ENCODE data around the gene CLEC4E. TPM values are rescaled to one million over a fixed set of nuclear protein-coding genes. Genes with fewer than 3 reads are reported as not detected.
"Not testable (repeated sequence)": the region's sequence is repeated elsewhere in the genome, so short reads cannot be mapped to it uniquely, and the experiment has no call there.

CLEC4E gene
- total RNA-seq, 1 donor, result not detected

DNA sequence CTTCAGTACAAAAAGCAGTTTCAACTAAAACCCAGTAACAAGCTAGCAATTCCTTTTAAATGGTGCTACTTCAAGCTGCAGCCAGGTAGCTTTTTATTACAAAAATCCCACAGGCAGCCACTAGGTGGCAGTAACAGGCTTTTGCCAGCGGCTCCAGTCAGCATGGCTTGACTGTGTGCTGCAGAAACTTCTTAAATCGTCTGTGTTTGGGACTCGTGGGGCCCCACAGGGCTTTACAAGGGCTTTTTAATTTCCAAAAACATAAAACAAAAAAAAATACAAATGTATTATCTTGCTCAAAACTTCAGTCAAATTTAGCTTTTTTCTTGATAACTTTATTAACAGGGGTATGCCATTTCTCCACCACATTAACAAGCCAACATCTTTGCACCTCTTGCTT is 3.6 kb upstream of the CLEC4E start:
- peak; percentile 83 for DNase-seq (ENCODE audit: low read depth)
- no peak overlapping the region for H3K4me3 ChIP-seq (ENCODE audit: low read depth, low read length)
- TF ChIP-seq, protein P1, sequence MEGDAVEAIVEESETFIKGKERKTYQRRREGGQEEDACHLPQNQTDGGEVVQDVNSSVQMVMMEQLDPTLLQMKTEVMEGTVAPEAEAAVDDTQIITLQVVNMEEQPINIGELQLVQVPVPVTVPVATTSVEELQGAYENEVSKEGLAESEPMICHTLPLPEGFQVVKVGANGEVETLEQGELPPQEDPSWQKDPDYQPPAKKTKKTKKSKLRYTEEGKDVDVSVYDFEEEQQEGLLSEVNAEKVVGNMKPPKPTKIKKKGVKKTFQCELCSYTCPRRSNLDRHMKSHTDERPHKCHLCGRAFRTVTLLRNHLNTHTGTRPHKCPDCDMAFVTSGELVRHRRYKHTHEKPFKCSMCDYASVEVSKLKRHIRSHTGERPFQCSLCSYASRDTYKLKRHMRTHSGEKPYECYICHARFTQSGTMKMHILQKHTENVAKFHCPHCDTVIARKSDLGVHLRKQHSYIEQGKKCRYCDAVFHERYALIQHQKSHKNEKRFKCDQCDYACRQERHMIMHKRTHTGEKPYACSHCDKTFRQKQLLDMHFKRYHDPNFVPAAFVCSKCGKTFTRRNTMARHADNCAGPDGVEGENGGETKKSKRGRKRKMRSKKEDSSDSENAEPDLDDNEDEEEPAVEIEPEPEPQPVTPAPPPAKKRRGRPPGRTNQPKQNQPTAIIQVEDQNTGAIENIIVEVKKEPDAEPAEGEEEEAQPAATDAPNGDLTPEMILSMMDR (IDR thresholded peaks at IDR 0.05; ENCODE audit: insufficient read depth, low read length), result peak; percentile 89

DNA sequence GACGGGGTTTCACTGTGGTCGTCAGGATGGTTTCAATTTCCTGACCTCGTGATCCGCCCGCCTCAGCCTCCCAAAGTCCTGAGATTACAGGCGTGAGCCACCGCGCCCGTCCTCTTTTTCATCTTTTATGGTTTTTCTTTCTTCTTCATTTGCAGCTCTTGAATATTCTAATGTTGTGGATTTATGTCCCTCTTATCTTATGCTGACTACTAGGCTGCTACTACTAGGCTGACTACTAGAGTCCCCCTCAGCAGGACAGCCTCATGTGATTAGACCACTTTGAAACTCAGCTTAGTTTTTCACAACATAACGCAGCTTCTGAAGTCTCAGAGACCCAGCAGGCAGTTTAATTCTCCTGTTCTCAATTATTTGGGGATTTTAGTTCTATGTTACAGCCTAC is 857 bp upstream of the CLEC4E start:
- H3K4me3 ChIP-seq (ENCODE audit: low read depth, low read length), result no peak overlapping the region
- TF ChIP-seq, protein P1 (IDR thresholded peaks at IDR 0.05; ENCODE audit: insufficient read depth, low read length), result no peak
- no peak for DNase-seq (ENCODE audit: low read depth)

DNA sequence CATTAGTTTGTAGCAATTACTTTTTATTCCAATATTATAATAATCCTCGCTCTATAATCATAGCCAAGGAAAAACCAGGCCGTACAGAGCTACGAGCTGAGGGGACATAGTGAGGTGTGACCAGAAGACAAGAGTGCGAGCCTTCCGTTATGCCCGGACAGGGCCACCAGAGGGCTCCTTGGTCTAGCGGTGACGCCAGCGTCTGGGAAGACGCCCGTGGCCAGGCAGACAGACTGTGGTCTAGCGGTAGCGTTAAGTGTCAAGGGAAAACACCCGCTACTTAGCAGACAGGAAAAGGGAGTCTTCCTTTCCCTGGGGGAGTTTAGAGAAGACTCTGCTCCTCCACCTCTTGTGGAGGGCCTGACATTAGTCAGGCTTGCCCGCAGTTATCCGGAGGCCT is 2.9 kb downstream of the CLEC4E start:
- DNase-seq (ENCODE audit: low read depth); H3K4me3 ChIP-seq (ENCODE audit: low read depth, low read length): not testable (repeated sequence)
- TF ChIP-seq, protein P1 (IDR thresholded peaks at IDR 0.05; ENCODE audit: insufficient read depth, low read length), result peak; percentile 22

DNA sequence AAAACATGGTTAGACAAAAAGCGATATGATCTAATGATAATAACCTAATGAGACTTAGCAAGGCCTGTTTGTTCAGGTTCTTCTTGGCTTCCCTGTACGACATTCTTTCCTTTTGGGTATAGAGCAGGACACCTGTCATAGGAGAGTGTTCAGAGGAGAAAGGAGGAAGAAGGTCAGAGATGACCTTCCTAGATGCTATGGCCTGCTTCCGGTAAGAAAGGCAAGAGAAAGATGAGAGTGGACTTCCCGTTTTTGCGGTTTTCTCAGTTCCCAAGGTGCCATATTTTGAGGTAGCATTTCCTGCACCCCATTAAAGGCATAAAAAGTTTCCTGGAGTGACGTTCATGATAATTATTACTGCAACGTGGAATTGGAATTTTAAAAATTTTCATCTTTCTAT is 8.7 kb downstream of the CLEC4E start:
- DNase-seq (ENCODE audit: low read depth), result no peak
- TF ChIP-seq, protein P1 (IDR thresholded peaks at IDR 0.05; ENCODE audit: insufficient read depth, low read length), result no peak
- no peak overlapping the region for H3K4me3 ChIP-seq (ENCODE audit: low read depth, low read length)

DNA sequence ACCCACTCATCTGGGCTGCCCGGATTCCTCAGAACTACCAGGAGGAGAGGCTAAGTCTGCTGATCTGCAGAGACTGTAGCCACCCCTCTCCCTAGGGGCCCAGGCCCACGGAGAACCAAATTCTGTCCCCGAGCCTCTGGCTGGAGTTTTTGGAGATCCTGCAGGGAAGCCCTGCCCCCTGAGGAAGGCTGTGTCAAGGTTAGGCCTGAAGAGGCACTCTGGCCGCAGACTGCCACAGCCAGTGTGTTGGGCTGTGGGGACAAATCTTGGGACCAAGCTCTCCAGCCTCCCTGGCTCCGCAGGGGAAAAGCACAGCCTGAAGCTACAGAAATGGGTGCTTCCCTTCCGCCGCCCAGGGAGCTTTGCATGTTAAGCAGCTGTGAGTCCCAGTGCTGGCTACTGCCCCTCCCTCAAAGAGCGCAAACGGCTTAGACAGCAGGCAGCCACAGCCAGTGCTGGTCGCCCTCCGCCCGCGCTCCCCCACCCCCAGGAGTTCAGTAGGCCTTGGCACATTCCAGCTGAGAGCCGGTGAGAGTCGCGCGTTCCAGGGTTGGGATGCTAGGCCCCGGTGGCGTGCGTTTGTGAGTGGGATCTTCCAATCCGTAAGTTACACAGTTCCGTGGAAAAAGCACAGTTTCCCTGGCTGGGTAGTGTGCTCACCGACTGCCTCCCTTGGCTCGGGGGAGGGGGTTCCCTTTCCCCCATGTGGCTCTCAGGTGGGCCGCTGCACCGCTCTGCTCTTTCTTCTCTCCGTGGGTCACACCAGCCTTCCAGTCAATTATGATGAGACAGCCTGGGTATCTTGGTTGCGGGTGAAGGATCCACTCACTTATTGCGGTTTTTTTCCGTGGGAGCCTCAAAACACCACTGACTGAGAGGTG is 13.2 kb downstream of the CLEC4E start:
- no peak overlapping the region for H3K4me3 ChIP-seq (ENCODE audit: low read depth, low read length)
- TF ChIP-seq, protein P1 (IDR thresholded peaks at IDR 0.05; ENCODE audit: insufficient read depth, low read length), result no peak
- no peak for DNase-seq (ENCODE audit: low read depth)

- no peak overlapping the region for H3K4me3 ChIP-seq (ENCODE audit: low read depth, low read length)
- no peak for DNase-seq (ENCODE audit: low read depth)
- TF ChIP-seq, protein P1 (IDR thresholded peaks at IDR 0.05; ENCODE audit: insufficient read depth, low read length), result no peak
These were observed 21.5 kb downstream of the CLEC4E start for GRCh38 chr12:8519171-8519570.
